GM13976 (cell line): Measurements from ENCODE around the gene CACNA2D4.

Source experiments
- DNase-seq: peaks from one replicate; pipeline ENCODE4 v3.0.0; 2012; ENCODE audit warnings: low spot score
- in situ Hi-C: fragments of 300-500 bp; cut with MboI; formaldehyde crosslinking; loops from one replicate; pipeline ENCODE4 v1.12.0; 2022; ENCODE audit warnings: low sequenced_read_pairs, mixed read lengths, inconsistent platforms; ENCODE audit not compliant: unreplicated experiment
- TF ChIP-seq, protein P1 (sequence below): IDR thresholded peaks from 2 replicates; pipeline ENCODE4 v1.5.1; 2012; ENCODE audit warnings: borderline replicate concordance, mild to moderate bottlenecking; ENCODE audit not compliant: insufficient read depth; ENCODE audit errors: extremely low read depth, missing control alignments, control extremely low read depth

The CACNA2D4 gene

GRCh38 chr12:1794440-1795090 is 123.9 kb downstream of the CACNA2D4 start:
- TF ChIP-seq, protein P1, sequence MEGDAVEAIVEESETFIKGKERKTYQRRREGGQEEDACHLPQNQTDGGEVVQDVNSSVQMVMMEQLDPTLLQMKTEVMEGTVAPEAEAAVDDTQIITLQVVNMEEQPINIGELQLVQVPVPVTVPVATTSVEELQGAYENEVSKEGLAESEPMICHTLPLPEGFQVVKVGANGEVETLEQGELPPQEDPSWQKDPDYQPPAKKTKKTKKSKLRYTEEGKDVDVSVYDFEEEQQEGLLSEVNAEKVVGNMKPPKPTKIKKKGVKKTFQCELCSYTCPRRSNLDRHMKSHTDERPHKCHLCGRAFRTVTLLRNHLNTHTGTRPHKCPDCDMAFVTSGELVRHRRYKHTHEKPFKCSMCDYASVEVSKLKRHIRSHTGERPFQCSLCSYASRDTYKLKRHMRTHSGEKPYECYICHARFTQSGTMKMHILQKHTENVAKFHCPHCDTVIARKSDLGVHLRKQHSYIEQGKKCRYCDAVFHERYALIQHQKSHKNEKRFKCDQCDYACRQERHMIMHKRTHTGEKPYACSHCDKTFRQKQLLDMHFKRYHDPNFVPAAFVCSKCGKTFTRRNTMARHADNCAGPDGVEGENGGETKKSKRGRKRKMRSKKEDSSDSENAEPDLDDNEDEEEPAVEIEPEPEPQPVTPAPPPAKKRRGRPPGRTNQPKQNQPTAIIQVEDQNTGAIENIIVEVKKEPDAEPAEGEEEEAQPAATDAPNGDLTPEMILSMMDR: no peak
- no peak for DNase-seq
- in situ Hi-C loops: loop anchor here (25.0 kb wide), 1 partner anchor 682 kb away; no protein-coding TSS in a partner anchor

DNA sequence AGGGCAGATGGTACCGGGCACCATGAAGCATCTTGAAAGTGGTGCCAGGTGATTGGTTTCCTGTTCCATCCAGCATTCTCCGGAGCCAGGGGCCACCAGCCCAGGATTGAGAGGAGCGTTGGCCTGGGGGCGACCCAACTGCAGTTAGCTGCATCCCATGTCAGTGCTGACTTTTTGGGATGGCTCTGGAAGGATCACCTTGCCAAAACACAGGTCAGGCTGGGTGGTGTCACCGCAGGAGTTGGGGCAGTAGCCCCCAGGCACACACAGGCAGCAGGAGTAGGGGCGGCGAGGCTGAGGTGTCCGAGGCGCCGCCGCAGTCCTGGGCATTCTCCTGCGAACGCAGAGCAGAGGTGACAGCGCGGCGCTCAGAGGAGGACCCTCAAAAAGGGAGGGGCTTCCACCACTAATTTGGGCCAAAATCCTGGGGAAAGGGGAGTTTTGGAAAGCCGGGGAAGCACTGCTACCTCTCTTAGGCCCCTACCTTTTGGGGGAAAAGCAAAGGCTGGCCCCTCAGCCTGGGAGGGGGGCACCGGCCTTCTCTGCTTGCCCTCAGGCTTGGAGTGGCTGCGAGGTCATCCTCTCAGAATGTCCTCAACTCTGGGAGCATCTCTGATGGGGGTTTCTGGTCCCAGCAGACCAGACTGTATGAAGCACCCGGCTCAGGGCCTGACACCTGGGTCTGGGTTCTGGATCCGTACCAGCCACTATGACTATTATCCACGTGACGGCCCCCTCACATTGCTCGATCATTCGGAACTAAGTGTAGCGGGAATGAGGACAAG is 124.8 kb downstream of the CACNA2D4 start:
- in situ Hi-C loops: loop anchor here (25.0 kb wide), 1 partner anchor 681 kb away; no protein-coding TSS in a partner anchor
- TF ChIP-seq, protein P1: no peak
- peak; percentile 7 for DNase-seq

DNA sequence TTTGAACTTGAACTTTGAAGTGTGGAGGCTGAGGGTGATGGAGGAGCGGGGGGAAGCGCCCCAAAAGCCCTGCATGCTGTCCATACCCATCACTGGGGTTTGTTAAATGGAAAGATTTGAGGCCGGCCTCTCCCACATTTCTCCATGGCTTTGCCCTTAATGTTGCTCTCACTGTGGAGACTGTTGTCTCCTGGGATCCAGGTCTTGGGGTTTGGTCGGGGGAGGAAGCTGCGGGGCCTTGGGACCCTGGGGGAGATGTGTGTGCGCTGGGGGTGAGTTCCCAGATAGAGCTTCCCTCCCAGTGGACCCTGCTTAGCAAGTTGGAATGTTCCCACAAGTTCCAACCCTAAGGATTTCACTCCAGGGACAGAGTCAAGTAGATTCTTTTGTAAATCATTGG is 126.0 kb downstream of the CACNA2D4 start:
- TF ChIP-seq, protein P1: no peak
- DNase-seq: peak; percentile 8
- in situ Hi-C loops: loop anchor here (25.0 kb wide), 1 partner anchor 680 kb away; no protein-coding TSS in a partner anchor

GRCh38 chr12:1791104-1791841 is 127.2 kb downstream of the CACNA2D4 start:
- peak; percentile 69 for DNase-seq
- TF ChIP-seq, protein P1: peak; percentile 45
- in situ Hi-C loops: loop anchor here (25.0 kb wide), 1 partner anchor 679 kb away; no protein-coding TSS in a partner anchor

DNA sequence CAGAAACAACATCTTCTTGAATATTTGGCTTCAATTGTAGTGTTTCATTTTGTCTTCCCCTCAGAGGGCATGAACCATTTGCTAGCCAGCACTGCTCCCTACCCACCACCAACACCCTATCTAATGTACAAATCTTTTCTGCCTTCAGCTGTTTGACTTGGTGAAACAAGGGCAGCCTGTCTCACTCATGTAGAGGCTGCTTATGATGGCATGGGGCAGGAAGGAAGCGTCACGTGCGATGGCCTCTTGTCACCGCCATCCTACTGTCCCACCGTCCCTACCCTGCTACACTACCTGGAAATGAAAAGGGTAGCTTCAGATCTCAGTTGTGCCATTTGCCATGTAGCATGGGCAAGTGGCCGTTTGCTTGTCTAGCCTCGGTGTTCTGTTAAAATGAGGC is 128.0 kb downstream of the CACNA2D4 start:
- TF ChIP-seq, protein P1: no peak

GRCh38 chr12:1787714-1788113 is 130.7 kb downstream of the CACNA2D4 start:
- TF ChIP-seq, protein P1: no peak
- in situ Hi-C loops: loop anchor here (5.0 to 25.0 kb wide), 2 partner anchors 135 to 675 kb away; no protein-coding TSS in a partner anchor
- DNase-seq: no peak

More for the DNA sequence above, 128.0 kb downstream of the CACNA2D4 start:
- DNase-seq: no peak
- in situ Hi-C loops: loop anchor here (25.0 kb wide), 1 partner anchor 678 kb away; no protein-coding TSS in a partner anchor
